GM18505 (cell line): ENCODE measurements around the gene EBF4.
"Not testable (repeated sequence)": the region's sequence is repeated elsewhere in the genome, so short reads cannot be mapped to it uniquely, and the experiment has no call there.

ENCODE experiments used
- ATAC-seq: cut with Tn5 transposase; IDR thresholded peaks from one replicate; pipeline ENCODE4 v1.9.1; 2021; ENCODE audit not compliant: unreplicated experiment
- POLR2A ChIP-seq: IDR thresholded peaks from 4 replicates; pipeline ENCODE4 v1.6.1; 2011; ENCODE audit warnings: borderline replicate concordance; ENCODE audit not compliant: insufficient read depth, insufficient read length; ENCODE audit errors: extremely low read depth

The EBF4 gene

DNA sequence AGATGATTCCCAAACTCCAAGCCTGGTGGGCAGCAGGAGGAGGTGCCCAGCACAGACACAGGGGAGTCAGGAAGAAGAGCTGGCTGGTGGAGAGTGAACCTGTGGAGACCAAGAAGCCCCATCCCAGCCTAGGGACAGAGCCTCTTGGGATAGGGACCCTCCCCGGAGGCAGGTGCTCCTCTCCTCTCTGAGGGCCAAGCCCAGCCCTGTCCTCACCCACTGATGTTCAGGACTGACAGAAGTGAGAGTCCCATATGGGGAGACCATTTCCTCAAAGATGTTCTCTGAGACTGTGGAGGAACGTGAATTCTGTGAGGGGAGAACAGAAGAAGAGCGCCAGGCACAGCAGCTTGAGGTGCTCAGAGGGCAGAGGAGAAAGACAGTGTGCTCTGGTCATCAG is 2.4 kb upstream of the EBF4 start:
- no peak for ATAC-seq
- no peak for TF ChIP-seq POLR2A

GRCh38 chr20:2690718-2691117 is 1.9 kb upstream of the EBF4 start:
- TF ChIP-seq POLR2A, result no peak
- no peak for ATAC-seq

- no peak for ATAC-seq
- TF ChIP-seq POLR2A, result no peak
Measured at GRCh38 chr20:2691127-2691526, 1.5 kb upstream of the EBF4 start.

- no peak for TF ChIP-seq POLR2A
- ATAC-seq, result no peak
Measured at GRCh38 chr20:2691663-2692035, 931 bp upstream of the EBF4 start.

DNA sequence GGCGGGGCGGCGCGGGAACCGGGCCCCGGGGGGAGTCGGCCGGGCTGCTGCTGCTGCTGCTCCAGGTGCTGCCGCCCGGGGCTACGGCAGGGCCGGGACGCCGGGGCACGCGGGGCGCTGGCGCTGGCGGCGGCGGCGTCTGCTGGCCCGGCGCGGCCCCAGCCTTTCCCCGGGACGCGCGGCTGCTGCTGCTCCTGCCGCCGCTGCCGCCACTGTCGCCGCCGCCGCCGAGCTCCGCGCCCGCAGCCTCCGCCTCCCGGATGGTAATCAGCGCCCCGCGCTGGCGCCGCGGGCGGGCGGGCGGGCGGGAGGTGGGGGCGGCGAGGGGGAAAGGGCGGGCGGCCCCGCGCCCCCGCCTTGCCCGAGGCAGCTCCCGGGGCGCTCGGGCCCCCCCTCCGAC is 306 bp downstream of the EBF4 start:
- ATAC-seq, result no peak
- no peak for TF ChIP-seq POLR2A

DNA sequence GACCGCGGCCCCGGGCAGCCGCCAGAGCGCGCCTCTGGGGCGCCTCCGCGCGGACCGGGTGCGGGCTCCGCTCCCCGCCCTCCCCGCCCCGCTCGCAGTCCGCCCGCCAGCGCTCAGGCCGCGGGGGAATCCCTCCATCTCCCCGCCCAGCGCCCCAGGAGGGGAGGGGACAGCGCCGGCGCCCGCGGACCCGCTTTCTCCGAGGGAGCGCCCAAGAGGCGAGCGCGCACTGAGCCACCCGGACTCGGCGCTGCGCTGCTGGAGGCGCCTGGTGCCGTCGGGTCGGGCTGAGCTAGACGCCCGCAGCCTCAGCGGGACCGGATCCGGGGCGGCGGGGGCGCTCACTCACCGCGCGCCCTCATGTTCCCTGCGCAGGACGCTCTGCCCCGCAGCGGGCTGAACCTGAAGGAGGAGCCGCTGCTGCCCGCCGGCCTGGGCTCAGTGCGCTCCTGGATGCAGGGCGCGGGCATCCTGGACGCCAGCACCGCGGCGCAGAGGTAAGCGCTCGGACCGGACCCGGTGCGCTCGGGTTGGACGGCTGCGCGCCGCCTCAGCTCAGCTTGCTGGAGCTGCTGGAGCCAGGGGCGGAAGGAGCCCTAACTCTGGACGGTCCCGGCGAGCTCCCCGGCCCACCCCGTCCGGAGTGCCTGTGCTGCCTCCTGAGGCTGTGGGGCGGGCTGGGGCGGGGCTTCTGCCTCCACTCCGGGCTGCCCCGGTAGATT is 867 bp downstream of the EBF4 start:
- ATAC-seq, result no peak
- no peak for TF ChIP-seq POLR2A

DNA sequence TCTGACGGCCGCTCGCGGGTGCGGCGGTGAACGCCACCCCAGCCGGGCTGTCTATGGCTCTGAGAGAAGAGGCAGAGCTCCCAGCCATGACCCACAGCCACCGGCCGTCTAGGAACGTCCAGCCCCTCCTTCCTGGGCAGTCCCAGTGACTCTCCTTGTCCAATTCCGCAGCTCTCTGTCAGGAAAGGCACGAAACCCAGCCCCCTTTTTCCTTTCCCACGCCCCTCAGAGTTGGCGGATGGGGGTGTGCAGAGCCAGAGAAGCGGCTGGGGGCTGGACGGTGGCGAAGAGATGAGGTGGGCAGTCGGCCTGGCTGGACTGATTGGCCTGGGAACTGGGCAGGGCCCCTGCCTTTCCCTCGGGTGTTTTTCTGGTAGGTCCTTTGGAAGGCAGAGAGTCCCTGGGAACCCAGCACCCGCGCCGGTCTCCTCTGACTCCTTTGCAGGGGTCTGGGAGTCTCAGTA is 1.5 kb downstream of the EBF4 start:
- no peak for TF ChIP-seq POLR2A
- no peak for ATAC-seq

GRCh38 chr20:2694519-2694918 is 1.9 kb downstream of the EBF4 start:
- TF ChIP-seq POLR2A, result no peak
- ATAC-seq, result no peak

DNA sequence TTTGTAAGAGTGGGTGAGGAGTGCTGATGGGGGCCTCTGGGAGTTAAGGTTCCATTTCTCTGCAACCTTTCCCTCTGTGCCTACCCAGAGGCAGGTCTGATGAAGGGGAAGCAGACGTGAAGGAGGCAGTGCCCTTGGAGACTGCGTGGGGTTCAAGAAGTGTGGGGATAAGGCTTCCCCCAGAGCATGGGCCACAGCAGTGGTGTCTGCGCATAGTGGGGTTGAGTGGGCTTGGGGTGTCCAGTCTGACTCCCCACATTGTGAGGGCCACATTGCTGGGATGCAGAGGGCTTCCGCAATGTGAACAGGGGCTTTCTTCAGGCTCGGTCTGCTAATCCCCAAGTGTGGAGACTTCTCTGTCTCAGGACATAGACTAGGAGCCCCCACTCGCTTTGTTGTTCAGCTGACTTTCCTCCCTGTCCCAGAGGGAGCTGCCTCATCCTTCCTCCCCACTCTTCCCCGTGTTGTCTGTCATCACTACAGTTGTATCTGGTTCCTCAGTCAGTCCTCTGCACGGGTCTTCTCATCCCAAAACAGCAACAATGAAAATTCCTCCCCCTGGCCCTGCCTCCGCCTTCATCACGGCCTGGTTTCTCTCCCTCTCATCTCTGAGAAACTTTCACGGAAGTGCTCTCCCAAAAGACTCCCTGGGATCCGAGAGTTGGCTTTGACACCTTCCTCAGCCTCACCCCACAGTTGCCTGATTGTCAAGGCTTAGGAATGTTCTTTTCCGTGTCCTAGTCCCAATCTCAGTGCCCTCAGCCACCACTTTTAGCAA is 2.8 kb downstream of the EBF4 start:
- ATAC-seq, result no peak
- no peak for TF ChIP-seq POLR2A

DNA sequence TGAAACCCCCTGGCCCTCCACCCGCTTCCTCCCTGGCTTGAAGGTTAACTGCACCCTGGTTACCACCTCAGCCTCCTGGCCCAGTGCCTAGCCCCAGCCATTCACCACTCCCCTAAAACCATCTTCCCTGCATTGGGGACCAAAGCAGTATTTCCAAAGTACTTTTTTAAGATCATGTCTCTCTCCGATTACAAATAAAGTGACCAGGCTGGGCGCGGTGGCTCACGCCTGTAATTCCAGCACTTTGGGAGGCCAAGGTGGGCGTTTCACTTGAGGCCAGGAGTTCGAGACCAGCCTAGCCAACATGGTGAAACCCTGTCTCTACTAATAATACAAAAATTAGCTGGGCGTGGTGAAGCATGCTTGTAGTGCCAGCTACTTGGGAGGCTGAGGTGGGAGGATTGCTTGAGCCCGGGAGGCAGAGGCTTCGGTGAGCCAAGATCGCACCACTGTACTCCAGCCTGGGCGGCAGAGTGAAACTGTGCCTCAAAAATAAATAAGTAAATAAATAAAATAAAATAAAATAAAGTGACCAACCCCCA is 3.5 kb downstream of the EBF4 start:
- not testable (repeated sequence) for ATAC-seq

DNA sequence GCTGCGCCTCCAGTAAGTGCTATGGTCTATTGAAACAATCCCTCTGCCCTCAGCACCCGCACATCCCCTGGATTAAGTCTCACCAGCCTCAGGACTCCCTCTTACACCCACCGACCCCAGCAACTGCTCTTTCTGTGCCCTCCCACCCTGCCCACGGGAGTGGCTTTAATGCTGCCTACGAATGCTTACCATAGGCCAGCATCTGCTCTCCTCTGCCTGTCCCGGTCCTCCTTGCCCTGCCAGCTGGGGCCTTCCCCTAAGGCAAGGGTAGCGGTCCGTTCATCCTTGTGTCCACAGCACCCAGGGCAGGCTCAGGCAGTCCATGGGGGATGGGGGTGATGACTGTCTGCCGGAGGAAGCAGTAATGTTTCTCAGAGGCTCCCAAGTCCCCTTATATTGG is 4.1 kb downstream of the EBF4 start:
- no peak for ATAC-seq

DNA sequence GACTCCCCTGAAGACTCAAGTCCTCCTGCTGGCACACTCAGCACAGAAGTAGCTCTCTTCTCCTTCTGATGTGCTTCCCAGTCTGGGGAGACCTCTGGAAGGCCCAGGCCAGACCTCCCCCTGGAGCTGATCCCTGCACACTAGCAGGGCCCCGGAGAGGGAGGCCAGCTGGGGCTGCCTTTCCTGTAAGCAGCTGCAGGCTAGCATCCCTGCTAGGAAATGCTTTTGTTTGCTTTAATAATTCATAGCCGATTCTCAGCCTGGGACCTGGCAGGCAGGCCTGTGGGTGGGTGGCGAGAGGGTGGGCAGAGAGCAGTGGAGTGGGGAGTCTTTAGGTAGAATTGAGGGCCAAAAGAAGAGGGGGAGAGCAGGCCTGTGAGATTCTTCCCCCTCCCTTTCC is 5.2 kb downstream of the EBF4 start:
- TF ChIP-seq POLR2A, result no peak
- no peak for ATAC-seq

More for the DNA sequence above, 4.1 kb downstream of the EBF4 start:
- TF ChIP-seq POLR2A, result no peak

- TF ChIP-seq POLR2A, result no peak
- no peak for ATAC-seq
Measured at GRCh38 chr20:2698186-2698817, 5.7 kb downstream of the EBF4 start.

DNA sequence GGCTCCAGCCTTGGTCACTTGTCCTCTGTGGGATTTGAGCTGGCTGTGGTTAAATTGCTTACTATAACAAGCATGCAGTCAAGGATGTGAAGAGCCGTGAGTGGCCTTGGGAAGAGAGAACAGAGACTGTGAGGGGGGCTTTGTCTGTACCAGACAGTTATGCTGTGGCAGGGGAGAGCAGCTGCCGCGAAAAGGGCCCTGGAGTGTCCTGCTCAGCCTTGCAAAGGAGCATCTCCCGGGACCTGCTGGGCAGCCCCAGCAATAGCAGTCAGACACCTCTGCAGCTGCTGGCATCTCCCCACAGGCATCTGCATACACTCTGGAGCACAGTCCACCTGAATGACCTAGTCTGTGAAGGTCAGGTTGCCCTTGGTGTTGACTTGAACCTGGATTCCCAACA is 6.3 kb downstream of the EBF4 start:
- TF ChIP-seq POLR2A, result no peak
- ATAC-seq, result no peak
